Type B pancreatic cell (in vitro differentiated cells): ENCODE data around the gene MAD1L1. TPM values are rescaled to one million over a fixed set of nuclear protein-coding genes. Genes with fewer than 3 reads are reported as not detected.

ENCODE experiments used
- DNase-seq: peaks from one replicate; pipeline ENCODE4 v3.0.0; 2021; ENCODE audit warnings: mixed read lengths; ENCODE audit not compliant: unreplicated experiment; ENCODE audit errors: extremely low spot score
- H3K27ac Mint-ChIP-seq: 2 replicates; pipeline ENCODE4 v1.8.0; 2021; ENCODE audit warnings: mild to moderate bottlenecking, mixed read lengths
- H3K27me3 Mint-ChIP-seq: 2 replicates; pipeline ENCODE4 v1.8.0; 2021; ENCODE audit warnings: mixed read lengths
- H3K36me3 Mint-ChIP-seq: 2 replicates; pipeline ENCODE4 v1.8.0; 2021; ENCODE audit warnings: mixed read lengths
- H3K4me1 Mint-ChIP-seq: one replicate; pipeline ENCODE4 v1.8.0; 2021; ENCODE audit warnings: mixed read lengths; ENCODE audit not compliant: unreplicated experiment
- H3K4me3 Mint-ChIP-seq: 2 replicates; pipeline ENCODE4 v1.8.0; 2021; ENCODE audit warnings: mild to moderate bottlenecking, mixed read lengths
- H3K9me3 Mint-ChIP-seq: 2 replicates; pipeline ENCODE4 v1.8.0; 2021; ENCODE audit warnings: mixed read lengths
- total RNA-seq: library from RNA; stranded (reverse); gene quantifications from 2 replicates; pipeline ENCODE4 v1.2.1, GENCODE V29; 2021; ENCODE audit warnings: low replicate concordance
- TF ChIP-seq, protein P1 (sequence below): fragments of 200-600 bp; sonication (generic); conservative IDR thresholded peaks from 2 replicates; pipeline ENCODE4 v1.5.0; 2021; ENCODE audit warnings: antibody characterized with exemption, mild to moderate bottlenecking

Gene MAD1L1
- total RNA-seq, 1 donor from 2014 or later, result 40.7 TPM

DNA sequence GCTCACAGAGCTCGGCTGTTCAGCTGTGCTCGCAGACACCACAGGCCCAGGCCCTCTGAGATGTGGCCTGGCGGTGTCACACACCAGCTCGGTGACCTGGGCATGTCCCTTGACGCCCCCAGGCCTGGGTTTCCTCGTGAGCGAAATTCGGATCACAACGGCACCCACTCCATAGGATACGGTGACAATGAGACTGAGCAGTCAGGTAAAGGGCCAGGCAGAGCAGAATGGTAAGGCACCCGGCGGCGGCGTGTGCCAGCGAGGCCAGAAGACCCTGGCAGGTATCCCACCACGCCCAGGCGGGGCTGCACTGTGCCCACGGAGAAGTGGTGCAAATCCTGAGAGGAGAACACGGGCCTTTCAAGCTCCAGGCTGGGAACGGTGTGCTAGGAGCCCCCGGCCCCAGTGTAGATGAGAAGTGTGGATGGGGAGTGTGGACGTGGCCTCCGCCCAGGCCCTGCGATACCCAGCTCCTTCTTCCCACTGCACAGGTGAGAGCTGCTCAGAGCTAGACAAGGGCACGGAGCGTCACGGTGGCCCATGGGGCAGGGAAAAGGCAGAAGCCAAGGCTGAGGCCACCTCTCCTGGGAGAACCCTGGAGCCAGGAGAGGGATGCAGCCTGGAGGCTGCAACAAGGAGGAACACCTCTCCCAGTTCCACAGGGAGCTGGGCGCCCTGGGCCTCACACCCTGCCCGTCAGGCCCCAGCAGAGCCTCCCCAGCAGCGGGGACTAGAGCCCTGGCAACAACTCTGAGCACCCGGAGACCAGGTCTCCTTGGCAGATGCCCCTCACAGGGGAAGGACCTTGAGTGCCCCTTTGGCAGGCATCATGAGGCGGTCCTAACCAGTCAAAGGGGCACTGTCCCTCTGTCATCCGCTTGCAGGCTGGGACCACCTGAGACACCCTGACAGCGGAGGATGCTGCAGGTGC, 219.1 kb downstream of the MAD1L1 start:
- no peak for DNase-seq
- no peak overlapping the region for H3K27ac Mint-ChIP-seq
- TF ChIP-seq, protein P1, sequence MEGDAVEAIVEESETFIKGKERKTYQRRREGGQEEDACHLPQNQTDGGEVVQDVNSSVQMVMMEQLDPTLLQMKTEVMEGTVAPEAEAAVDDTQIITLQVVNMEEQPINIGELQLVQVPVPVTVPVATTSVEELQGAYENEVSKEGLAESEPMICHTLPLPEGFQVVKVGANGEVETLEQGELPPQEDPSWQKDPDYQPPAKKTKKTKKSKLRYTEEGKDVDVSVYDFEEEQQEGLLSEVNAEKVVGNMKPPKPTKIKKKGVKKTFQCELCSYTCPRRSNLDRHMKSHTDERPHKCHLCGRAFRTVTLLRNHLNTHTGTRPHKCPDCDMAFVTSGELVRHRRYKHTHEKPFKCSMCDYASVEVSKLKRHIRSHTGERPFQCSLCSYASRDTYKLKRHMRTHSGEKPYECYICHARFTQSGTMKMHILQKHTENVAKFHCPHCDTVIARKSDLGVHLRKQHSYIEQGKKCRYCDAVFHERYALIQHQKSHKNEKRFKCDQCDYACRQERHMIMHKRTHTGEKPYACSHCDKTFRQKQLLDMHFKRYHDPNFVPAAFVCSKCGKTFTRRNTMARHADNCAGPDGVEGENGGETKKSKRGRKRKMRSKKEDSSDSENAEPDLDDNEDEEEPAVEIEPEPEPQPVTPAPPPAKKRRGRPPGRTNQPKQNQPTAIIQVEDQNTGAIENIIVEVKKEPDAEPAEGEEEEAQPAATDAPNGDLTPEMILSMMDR, result no peak

GRCh38 chr7:2012981-2013380, 219.8 kb downstream of the MAD1L1 start:
- no peaks in the 10 kb centered on the region for H3K9me3 Mint-ChIP-seq
- H3K4me3 Mint-ChIP-seq, result no peak overlapping the region
- H3K36me3 Mint-ChIP-seq, result no peaks in the 10 kb centered on the region
- DNase-seq, result no peak
- peak overlapping the region; percentile 12 for H3K27ac Mint-ChIP-seq
- peaks cover 20% of the 10 kb centered on the region for H3K4me1 Mint-ChIP-seq
- TF ChIP-seq, protein P1, result no peak
- H3K27me3 Mint-ChIP-seq, result no peaks in the 10 kb centered on the region

More for the DNA sequence above, 219.1 kb downstream of the MAD1L1 start:
- Mint-ChIP-seq H3K9me3 (no peaks in the 10 kb centered on the region), H3K36me3 (no peaks in the 10 kb centered on the region), H3K4me3 (no peak overlapping the region), H3K4me1 (peaks cover 21% of the 10 kb centered on the region), H3K27me3 (no peaks in the 10 kb centered on the region)

DNA sequence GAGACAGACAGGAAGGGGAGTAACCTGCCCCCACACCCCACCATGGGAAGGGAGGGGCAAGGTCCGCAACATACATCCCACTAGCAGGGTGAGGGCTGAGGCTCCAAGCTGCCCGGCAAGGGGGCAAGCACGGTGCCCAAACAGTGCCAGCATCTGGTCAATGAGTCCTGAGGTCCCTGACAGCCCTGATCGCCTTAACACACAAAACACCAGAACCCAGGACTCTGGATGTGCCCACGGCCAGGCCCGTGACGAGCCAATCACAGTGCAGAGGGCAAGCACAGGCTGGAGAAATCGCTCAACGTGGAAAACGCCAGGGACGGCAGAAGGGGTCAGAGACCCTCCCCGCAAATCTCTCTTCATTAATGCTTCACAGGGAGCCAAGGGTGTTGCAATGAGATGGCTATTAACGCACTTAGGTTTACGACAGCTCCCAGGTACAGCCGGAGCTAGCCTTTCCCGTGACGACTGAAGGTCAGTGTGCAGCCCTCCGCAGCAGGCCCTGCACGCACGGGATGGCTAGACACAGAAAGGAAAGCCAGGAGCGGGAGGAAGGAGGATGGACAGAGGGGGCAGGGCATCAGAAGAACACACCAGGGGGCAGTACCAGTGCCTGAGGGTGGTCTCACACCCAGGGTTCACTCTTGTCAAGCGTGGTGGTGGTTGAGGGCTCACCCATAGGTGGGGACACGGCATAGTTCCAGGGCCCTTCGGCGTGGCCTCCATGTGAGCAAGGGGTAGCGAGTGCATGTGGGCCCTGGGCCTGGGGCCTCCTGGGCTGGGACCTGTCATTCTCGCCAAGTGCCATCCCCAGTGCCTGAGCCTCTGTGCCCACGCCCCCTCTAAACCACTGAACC, 220.5 kb downstream of the MAD1L1 start:
- peaks cover 20% of the 10 kb centered on the region for H3K4me1 Mint-ChIP-seq
- TF ChIP-seq, protein P1, result no peak
- no peaks in the 10 kb centered on the region for H3K9me3 Mint-ChIP-seq
- no peak overlapping the region for H3K4me3 Mint-ChIP-seq
- no peaks in the 10 kb centered on the region for H3K36me3 Mint-ChIP-seq
- no peak overlapping the region for H3K27ac Mint-ChIP-seq
- no peaks in the 10 kb centered on the region for H3K27me3 Mint-ChIP-seq
- DNase-seq, result no peak

DNA sequence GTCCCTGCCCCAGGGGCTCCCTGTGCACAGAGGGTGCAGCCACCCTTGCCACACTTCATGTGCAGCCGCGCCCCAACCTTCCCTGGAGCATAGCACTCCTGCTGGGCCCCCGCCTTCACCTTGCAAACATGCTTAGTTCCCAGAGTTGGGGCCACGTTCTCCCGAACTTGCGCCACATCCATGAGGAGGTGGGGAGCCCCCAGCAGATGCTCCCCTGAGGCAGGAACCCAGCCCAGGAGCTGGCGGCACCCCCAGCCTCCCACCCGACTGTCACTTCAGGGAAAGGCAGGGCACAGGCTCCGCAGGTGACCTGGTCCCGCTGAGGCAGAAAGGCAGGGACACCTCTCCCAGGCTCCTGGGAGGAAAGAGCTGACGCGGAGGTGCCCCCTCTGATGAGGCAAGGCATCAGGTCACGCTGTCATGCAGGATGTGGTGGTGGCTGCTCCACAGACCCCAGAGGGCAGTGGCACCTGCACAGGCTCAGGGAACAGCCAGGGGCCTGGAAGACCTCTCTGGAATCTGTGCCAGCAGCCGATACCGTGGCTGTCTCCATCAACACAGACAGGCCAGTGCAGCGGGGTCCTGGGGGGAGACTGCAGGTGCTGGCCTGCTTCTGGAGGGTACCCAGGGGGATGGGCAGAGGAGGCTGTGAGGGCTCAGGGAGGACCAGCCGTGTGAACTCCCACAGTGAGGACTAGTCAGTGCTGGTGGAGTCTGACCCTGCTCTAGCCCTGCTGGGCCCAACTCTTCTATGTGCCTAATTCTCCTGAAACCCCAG, 221.3 kb downstream of the MAD1L1 start:
- Mint-ChIP-seq H3K4me1 (peaks cover 16% of the 10 kb centered on the region), H3K36me3 (no peaks in the 10 kb centered on the region), H3K9me3 (no peaks in the 10 kb centered on the region), H3K27ac (no peak overlapping the region), H3K4me3 (no peak overlapping the region), H3K27me3 (no peaks in the 10 kb centered on the region)
- DNase-seq, result no peak
- TF ChIP-seq, protein P1, result no peak
